HEK293T (cell line): ENCODE data around the gene TNRC6C.

ENCODE experiments used
- BHLHE40 ChIP-seq: fragments of 450-650 bp; IDR thresholded peaks from 2 replicates; pipeline ENCODE4 v1.6.1; 2016; ENCODE audit warnings: mild to moderate bottlenecking, moderate library complexity, borderline replicate concordance
- FOXM1 ChIP-seq: fragments of 450-650 bp; IDR thresholded peaks from 2 replicates; pipeline ENCODE4 v1.6.1; 2017; ENCODE audit warnings: mild to moderate bottlenecking, borderline replicate concordance
- L3MBTL2 ChIP-seq: fragments of 450-650 bp; conservative IDR thresholded peaks from 2 replicates; pipeline ENCODE4 v1.6.1; 2016; ENCODE audit warnings: mild to moderate bottlenecking
- NFRKB ChIP-seq: fragments of 450-650 bp; IDR thresholded peaks from 2 replicates; pipeline ENCODE4 v1.6.1; 2016; ENCODE audit warnings: mild to moderate bottlenecking, moderate library complexity
- TARDBP ChIP-seq: fragments of 450-650 bp; IDR thresholded peaks from 2 replicates; pipeline ENCODE4 v1.6.1; 2016

DNA sequence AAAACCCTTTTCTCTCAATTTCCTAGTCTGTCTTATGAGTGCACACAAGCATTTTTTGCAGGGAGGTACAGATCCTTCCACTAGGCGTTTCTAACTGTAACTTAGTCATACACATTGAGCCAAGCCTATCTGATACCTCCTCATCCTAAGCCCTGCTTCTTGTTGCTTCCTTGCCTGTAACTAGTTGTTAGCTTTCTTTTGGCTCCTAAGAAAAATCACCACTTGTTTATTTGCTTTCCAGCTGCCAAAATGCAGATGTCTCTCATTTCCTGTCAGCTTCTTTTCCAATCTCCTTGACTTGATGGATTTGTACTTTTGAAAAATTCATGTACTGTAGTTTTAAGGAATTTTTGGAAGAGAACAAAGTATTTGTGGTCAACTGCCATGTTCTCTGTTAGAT lies 73.7 kb downstream of the TNRC6C start:
- TF ChIP-seq L3MBTL2 (no peak), NFRKB (no peak), BHLHE40 (no peak), TARDBP (no peak), FOXM1 (no peak)
